Activated T-cell treated with anti-CD3 and anti-CD28 coated beads for 1 hour (primary cell): Measurements from ENCODE around the gene CNTN2.

Experiments used
- DNase-seq: peaks from one replicate; pipeline ENCODE4 v3.0.0-alpha.2; 2020; ENCODE audit warnings: low read depth

CNTN2 gene

DNA sequence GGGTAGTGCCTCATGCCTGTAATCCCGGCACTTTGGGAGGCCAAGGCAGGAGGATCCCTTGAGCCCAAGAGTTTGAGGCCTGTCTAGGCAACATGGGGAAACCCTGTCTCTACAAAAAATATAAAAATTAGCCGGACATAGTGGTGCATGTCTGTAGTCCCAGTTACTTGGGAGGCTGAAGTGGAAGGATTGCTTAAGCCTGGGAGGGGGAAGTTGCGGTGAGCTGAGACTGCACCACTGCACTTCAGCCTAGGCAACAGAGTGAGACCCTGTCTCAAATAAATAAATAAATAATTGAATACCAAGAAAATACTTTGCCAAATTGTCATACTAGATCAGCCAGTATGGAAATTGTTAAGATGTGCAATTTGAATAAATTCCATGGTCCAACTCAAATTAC lies 84.6 kb downstream of the CNTN2 start:
- DNase-seq = no peak
